BLaER1 treated with 17β-estradiol and CSF1 and Interleukin-3, amounts not matched to agents 10 nM and 100 nM (cell line): Measurements from ENCODE around the gene OGDH.
"Not testable (repeated sequence)": the region's sequence is repeated elsewhere in the genome, so short reads cannot be mapped to it uniquely, and the experiment has no call there.

Experiments
- H3K27ac ChIP-seq, 11 experiments: shearing (Covaris generic); formaldehyde crosslinking; 2 replicates each; pipeline ENCODE4 v1.8.1; 2022
- H3K27me3 ChIP-seq, 11 experiments: shearing (Covaris generic); formaldehyde crosslinking; 2 replicates each; pipeline ENCODE4 v1.8.1; 2022
- H3K36me3 ChIP-seq, 11 experiments: shearing (Covaris generic); formaldehyde crosslinking; 2 replicates each; pipeline ENCODE4 v1.8.1; 2022
- H3K4me1 ChIP-seq, 10 experiments: shearing (Covaris generic); formaldehyde crosslinking; 2 replicates each; pipeline ENCODE4 v1.8.1; 2022
- H3K4me2 ChIP-seq, 11 experiments: shearing (Covaris generic); formaldehyde crosslinking; 2 replicates each; pipeline ENCODE4 v1.8.1; 2022
- H3K4me3 ChIP-seq, 10 experiments: shearing (Covaris generic); formaldehyde crosslinking; 2 replicates each; pipeline ENCODE4 v1.8.1; 2022
- H3K9ac ChIP-seq, 11 experiments: shearing (Covaris generic); formaldehyde crosslinking; 2 replicates each; pipeline ENCODE4 v1.8.1; 2022
- H3K9me3 ChIP-seq, 11 experiments: shearing (Covaris generic); formaldehyde crosslinking; replicated peaks in 1 of 11; 2 replicates each; pipeline ENCODE4 v1.8.1; 2022
- H4K20me1 ChIP-seq, 11 experiments: shearing (Covaris generic); formaldehyde crosslinking; 2 replicates each; pipeline ENCODE4 v1.8.1; 2022
- Cebpa-rat ChIP-seq, 11 experiments: shearing (Covaris generic); IDR thresholded peaks; 2 replicates each; pipeline ENCODE4 v1.8.1; 2022

OGDH gene

DNA sequence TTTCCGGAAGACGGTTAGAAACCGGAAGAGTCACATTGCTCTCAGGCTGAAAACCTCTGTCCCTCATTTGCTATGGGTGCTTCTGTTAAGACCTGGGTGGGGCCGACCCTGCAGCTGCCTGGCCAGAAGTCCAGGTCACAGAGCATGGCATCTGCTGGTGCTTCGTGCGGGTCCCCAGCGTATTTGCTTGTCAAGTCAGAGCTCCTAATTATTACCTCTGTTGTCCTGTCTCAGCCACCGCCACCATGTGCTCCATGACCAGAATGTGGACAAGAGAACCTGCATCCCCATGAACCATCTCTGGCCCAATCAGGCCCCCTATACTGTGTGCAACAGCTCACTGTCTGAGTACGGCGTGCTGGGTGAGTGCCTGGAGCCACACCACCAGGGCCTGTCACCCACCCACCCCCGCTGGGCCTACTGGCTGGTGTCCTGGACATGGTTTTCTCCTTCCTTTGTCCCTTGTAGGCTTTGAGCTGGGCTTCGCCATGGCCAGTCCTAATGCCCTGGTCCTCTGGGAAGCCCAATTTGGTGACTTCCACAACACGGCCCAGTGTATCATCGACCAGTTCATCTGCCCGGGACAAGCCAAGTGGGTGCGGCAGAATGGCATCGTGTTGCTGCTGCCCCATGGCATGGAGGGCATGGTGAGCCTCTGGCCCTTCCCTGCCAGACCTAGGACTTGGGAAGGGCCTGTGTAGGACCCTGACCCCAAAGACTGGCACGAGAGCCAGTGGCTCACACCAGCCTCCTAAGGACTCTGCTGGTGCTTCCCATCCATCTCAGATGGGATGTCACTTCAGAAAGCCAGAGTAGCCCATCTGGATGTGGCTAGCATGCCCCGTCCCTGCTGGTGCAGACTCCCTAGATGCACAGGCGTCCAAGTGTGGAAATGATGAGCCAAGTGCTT lies 91.0 kb downstream of the OGDH start:
- Histone ChIP-seq H3K36me3 (peaks cover 90 to 100% (median 100%) of the 10 kb centered on the region in 11 experiments), H4K20me1 (no peaks in the 10 kb centered on the region; a peak in 2 of 22 replicates)

DNA sequence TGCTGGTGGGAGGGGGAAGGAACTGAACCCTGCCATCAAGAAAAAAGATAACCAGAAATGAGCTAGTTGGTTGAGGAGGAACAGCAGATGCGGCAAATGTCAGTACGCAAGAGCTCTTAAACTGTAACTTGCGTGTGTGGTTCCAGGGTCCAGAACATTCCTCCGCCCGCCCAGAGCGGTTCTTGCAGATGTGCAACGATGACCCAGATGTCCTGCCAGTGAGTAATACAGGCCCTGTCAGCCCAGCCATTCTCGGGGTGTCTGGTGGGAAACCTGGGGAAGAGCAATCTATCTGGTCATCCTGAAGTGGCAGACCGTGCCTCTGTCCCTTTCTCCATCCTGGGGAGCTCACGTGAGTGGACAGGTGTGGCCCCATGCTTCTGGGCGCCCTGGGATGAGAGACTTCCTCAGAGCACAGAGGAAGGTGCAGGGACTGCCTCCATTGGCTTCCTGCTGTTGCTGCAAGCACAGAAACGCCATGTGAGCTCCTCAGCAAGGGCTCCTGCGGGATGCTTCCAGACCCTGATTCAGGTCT lies 91.7 kb downstream of the OGDH start:
- Histone ChIP-seq H3K27me3 (no peaks in the 10 kb centered on the region), H3K9ac (no peak overlapping the region), H3K9me3 (peaks cover 11 to 35% (median 23%) of the 10 kb centered on the region in 11 experiments; a peak in 20 of 22 replicates), H3K4me1 (peaks cover 0 to 10% (median 7%) of the 10 kb centered on the region in 10 experiments; a peak in 13 of 20 replicates), H4K20me1 (no peaks in the 10 kb centered on the region; a peak in 2 of 22 replicates), H3K4me2 (no peak overlapping the region), H3K4me3 (no peak overlapping the region), H3K36me3 (peaks cover 85 to 100% (median 100%) of the 10 kb centered on the region in 11 experiments), H3K27ac (no peak overlapping the region)
- no peak for TF ChIP-seq Cebpa-rat (IDR thresholded peaks at IDR 0.05)

More for the DNA sequence above, 91.0 kb downstream of the OGDH start:
- no peak for TF ChIP-seq Cebpa-rat (IDR thresholded peaks at IDR 0.05)
- Histone ChIP-seq H3K4me3 (no peak overlapping the region), H3K4me2 (no peak overlapping the region), H3K9me3 (peaks cover 11 to 35% (median 23%) of the 10 kb centered on the region in 11 experiments; a peak in 20 of 22 replicates), H3K9ac (no peak overlapping the region), H3K27me3 (no peaks in the 10 kb centered on the region), H3K4me1 (peaks cover 0 to 10% (median 7%) of the 10 kb centered on the region in 10 experiments; a peak in 9 of 20 replicates), H3K27ac (no peak overlapping the region)

DNA sequence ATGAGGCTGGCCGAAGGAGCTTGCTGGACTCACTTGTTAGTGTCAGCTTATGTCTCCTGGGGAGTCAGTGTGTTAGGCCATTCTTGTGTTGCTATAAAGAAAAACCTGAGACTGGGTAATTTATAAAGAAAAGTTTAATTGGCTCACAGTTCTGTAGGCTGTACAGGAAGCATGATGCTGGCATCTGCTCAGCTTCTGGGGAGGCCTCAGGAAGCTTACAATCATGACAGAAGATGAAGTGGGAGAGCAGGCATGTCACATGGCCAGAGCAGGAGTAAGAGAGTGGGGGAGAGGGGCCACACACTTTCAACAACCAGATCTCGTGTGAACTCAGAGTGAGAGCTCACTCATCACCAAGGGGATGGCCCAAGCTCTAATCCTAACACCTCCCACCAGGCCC lies 93.2 kb downstream of the OGDH start:
- H3K36me3 ChIP-seq, result peaks cover 88 to 100% (median 100%) of the 10 kb centered on the region in 11 experiments

DNA sequence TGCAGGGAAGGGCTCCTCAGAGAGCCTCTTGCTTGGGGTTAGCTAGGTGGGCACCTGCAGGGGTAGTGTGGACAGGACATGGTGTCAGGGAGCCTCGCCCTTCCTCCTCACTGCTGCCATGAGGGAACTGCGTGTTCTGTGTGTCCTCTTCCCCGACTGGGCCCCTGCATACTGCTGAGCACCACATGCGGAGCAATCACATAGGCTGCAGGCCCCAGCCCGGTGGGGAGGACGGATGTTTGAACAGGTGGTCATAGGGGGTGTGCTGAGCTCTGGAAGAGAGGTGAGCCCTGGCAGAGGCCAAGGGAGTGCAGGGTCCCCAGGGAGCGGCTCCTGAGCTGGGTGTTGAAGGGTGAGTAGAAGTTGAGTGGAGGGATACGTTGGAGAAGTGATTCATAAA lies 93.9 kb downstream of the OGDH start:
- no peak for TF ChIP-seq Cebpa-rat (IDR thresholded peaks at IDR 0.05)
- H3K9ac ChIP-seq, result no peak overlapping the region
- 0 out of 22 replicates have a peak overlapping the region, but pooled peaks of 2 of the 11 experiments have one; percentile 2 to 18 for H3K4me2 ChIP-seq
- H3K4me3 ChIP-seq, result no peak overlapping the region
- peaks cover 0 to 12% (median 8%) of the 10 kb centered on the region in 10 experiments; a peak in 13 of 20 replicates for H3K4me1 ChIP-seq
- H3K27ac ChIP-seq, result no peak overlapping the region
- H3K9me3 ChIP-seq, result peaks cover 12 to 47% (median 28%) of the 10 kb centered on the region in 11 experiments; a peak in 20 of 22 replicates
- H3K36me3 ChIP-seq, result peaks cover 82 to 100% (median 94%) of the 10 kb centered on the region in 11 experiments
- no peaks in the 10 kb centered on the region; a peak in 1 of 22 replicates for H4K20me1 ChIP-seq
- H3K27me3 ChIP-seq, result no peaks in the 10 kb centered on the region

More for the DNA sequence above, 93.2 kb downstream of the OGDH start:
- H3K27me3 ChIP-seq, H4K20me1 ChIP-seq, H3K9ac ChIP-seq, H3K4me3 ChIP-seq, H3K4me2 ChIP-seq, H3K27ac ChIP-seq: not testable (repeated sequence)
- Histone ChIP-seq H3K9me3 (peaks cover 12 to 47% (median 28%) of the 10 kb centered on the region in 11 experiments; a peak in 20 of 22 replicates), H3K4me1 (peaks cover 0 to 12% (median 8%) of the 10 kb centered on the region in 10 experiments; a peak in 13 of 20 replicates)

DNA sequence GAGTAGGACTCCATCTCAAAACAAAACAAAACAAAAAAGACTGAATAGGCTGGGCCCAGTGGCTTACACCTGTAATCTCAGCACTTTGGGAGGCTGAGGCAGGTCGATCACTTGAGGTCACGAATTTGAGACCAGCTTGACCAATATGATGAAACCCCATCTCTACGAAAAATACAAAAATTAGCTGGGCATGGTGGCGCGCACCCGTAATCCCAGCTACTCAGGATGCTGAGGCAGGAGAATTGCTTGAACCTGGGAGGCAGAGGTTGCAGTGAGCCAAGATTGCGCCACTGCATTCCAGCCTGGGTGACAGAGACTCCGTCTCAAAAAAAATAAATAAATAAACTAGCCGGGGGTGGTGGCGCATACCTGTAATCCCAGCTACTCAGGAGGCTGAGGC lies 97.0 kb downstream of the OGDH start:
- H3K9ac ChIP-seq, H3K27me3 ChIP-seq, H3K4me2 ChIP-seq, H3K27ac ChIP-seq, H3K4me3 ChIP-seq: not testable (repeated sequence)
- H3K9me3 ChIP-seq, result peaks cover 11 to 35% (median 22%) of the 10 kb centered on the region in 11 experiments; a peak in 19 of 22 replicates
- peaks cover 0 to 12% (median 8%) of the 10 kb centered on the region in 10 experiments; a peak in 13 of 20 replicates for H3K4me1 ChIP-seq
- H4K20me1 ChIP-seq, result peaks cover 0 to 16% (median 0%) of the 10 kb centered on the region in 11 experiments; a peak in 3 of 22 replicates
- H3K36me3 ChIP-seq, result peaks cover 69 to 100% (median 94%) of the 10 kb centered on the region in 11 experiments

DNA sequence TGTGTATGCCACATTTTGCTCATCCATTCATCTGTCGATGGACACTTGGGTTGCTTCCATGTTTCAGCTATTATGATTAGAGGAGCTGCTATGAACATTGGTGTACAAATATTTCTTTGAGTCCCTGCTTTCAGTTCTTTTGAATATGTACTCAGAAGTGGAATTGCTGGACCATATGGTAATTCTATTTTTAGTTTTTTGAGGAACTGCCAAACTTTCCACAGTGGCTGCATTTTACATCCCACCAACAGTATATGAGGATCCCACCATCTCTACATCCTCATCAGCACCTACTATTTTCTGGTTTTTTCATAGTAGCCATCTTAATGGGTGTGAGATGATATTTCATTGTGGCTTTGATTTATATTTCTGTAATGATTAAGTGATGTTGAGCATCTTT lies 97.5 kb downstream of the OGDH start:
- H3K4me1 ChIP-seq, result peaks cover 0 to 12% (median 8%) of the 10 kb centered on the region in 10 experiments; a peak in 13 of 20 replicates
- H3K27me3 ChIP-seq, result no peaks in the 10 kb centered on the region
- peaks cover 6 to 30% (median 17%) of the 10 kb centered on the region in 11 experiments; a peak in 17 of 22 replicates for H3K9me3 ChIP-seq
- H3K9ac ChIP-seq, result no peak overlapping the region
- H3K4me2 ChIP-seq, result no peak overlapping the region
- peaks cover 68 to 100% (median 94%) of the 10 kb centered on the region in 11 experiments for H3K36me3 ChIP-seq
- no peak for TF ChIP-seq Cebpa-rat (IDR thresholded peaks at IDR 0.05)
- no peak overlapping the region for H3K27ac ChIP-seq
- H3K4me3 ChIP-seq, result no peak overlapping the region
- H4K20me1 ChIP-seq, result peaks cover 0 to 21% (median 0%) of the 10 kb centered on the region in 11 experiments; a peak in 4 of 22 replicates

DNA sequence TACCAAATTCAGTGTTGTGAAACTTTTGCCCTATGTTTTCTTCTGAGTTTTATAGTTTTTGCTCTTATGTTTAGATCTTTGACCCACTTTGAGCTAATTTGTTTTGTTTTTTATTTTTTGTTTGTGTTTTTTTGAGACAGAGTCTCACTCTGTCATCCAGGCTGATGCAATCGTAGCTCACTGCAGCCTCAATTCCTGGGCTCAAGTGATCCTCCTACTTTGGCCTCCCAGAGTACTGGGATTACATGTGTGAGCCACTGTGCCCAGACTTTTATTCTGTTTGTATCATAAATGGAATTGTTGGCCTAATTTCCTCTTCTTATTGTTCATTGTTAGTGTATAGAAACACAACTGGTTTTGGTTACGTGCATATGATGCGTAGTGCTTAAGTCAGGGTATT lies 99.0 kb downstream of the OGDH start:
- Histone ChIP-seq H4K20me1 (peaks cover 0 to 34% (median 0%) of the 10 kb centered on the region in 11 experiments; a peak in 4 of 22 replicates), H3K36me3 (peaks cover 64 to 99% (median 91%) of the 10 kb centered on the region in 11 experiments), H3K4me1 (peaks cover 0 to 12% (median 3%) of the 10 kb centered on the region in 10 experiments; a peak in 11 of 20 replicates), H3K9ac (no peak overlapping the region), H3K9me3 (peaks cover 0 to 15% (median 5%) of the 10 kb centered on the region in 11 experiments; a peak in 7 of 22 replicates), H3K4me2 (no peak overlapping the region), H3K27me3 (no peaks in the 10 kb centered on the region), H3K27ac (no peak overlapping the region), H3K4me3 (no peak overlapping the region)
- no peak for TF ChIP-seq Cebpa-rat (IDR thresholded peaks at IDR 0.05)

DNA sequence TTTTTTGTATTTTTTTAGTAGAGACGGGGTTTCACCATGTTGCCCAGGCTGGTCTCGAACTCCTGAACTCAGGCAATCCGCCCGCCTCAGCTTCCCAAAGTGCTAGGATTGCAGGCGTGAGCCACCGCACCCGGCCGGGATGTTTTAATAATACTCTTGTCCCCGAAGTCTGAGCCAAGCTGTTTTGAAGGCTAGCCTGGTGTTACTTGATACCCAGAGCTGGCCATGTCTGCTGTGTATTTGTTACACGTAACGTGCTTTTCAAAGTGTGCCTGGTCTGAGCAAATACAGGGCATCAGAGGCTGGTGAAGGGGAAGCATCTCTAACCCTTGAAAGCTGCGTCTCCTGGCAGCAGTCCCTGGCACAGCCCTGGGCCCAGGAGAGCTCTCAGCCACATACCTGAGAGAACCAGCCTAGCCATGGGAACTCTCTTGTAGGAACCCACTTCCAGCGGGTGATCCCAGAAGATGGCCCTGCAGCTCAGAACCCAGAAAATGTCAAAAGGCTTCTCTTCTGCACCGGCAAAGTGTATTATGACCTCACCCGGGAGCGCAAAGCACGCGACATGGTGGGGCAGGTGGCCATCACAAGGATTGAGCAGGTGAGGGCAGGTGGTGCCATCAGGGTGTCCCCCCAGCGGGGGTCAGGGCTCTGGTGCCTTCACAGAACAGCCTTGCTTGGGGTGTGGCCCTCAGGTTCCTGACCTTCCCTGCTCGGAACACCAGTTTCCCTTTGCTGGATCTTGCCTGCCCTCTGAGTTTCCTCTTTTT lies 100.5 kb downstream of the OGDH start:
- Histone ChIP-seq H3K4me1 (peaks cover 0 to 12% (median 0%) of the 10 kb centered on the region in 10 experiments; a peak in 4 of 20 replicates), H3K9me3 (peaks cover 0 to 14% (median 5%) of the 10 kb centered on the region in 11 experiments; a peak in 6 of 22 replicates), H4K20me1 (peaks cover 0 to 34% (median 0%) of the 10 kb centered on the region in 11 experiments; a peak in 4 of 22 replicates), H3K4me3 (no peak overlapping the region), H3K4me2 (no peak overlapping the region), H3K27me3 (no peaks in the 10 kb centered on the region), H3K27ac (no peak overlapping the region), H3K36me3 (peaks cover 52 to 84% (median 76%) of the 10 kb centered on the region in 11 experiments), H3K9ac (no peak overlapping the region)
- TF ChIP-seq Cebpa-rat (IDR thresholded peaks at IDR 0.05), result no peak
